A204.1 (cell line): ENCODE results near the gene AGBL4.

Experiments
- FAIRE-seq: peaks from 2 replicates; lab custom pipeline; 2012; peaks lifted over from hg19 to GRCh38; lab: Jason Lieb, UNC

Gene AGBL4

GRCh38 chr1:48718116-48718630 is 1305.6 kb downstream of the AGBL4 start:
- FAIRE-seq: no peak

- no peak for FAIRE-seq
These were observed 1306.7 kb downstream of the AGBL4 start for GRCh38 chr1:48717082-48717481.

- FAIRE-seq: no peak
These were observed 1307.8 kb downstream of the AGBL4 start for GRCh38 chr1:48715921-48716320.

- FAIRE-seq: no peak
These were observed 1312.8 kb downstream of the AGBL4 start for GRCh38 chr1:48710915-48711314.

- FAIRE-seq: no peak
These were observed 1313.4 kb downstream of the AGBL4 start for GRCh38 chr1:48710318-48710717.

GRCh38 chr1:48704736-48705135 is 1319.0 kb downstream of the AGBL4 start:
- no peak for FAIRE-seq

- FAIRE-seq: no peak
These were observed 1322.3 kb downstream of the AGBL4 start for GRCh38 chr1:48701445-48701844.

- no peak for FAIRE-seq
These were observed 1326.6 kb downstream of the AGBL4 start for GRCh38 chr1:48697066-48697707.

GRCh38 chr1:48695161-48695560 is 1328.6 kb downstream of the AGBL4 start:
- FAIRE-seq: no peak

GRCh38 chr1:48693674-48694320 is 1330.0 kb downstream of the AGBL4 start:
- FAIRE-seq: no peak

- no peak for FAIRE-seq
These were observed 1330.6 kb downstream of the AGBL4 start for GRCh38 chr1:48693180-48693579.

- FAIRE-seq: no peak
These were observed 1331.5 kb downstream of the AGBL4 start for GRCh38 chr1:48692235-48692634.

- no peak for FAIRE-seq
These were observed 1332.2 kb downstream of the AGBL4 start for GRCh38 chr1:48691429-48692001.

- no peak for FAIRE-seq
These were observed 1335.5 kb downstream of the AGBL4 start for GRCh38 chr1:48688102-48688760.

GRCh38 chr1:48687282-48688045 is 1336.3 kb downstream of the AGBL4 start:
- no peak for FAIRE-seq

- no peak for FAIRE-seq
These were observed 1337.6 kb downstream of the AGBL4 start for GRCh38 chr1:48686159-48686558.

- no peak for FAIRE-seq
These were observed 1339.4 kb downstream of the AGBL4 start for GRCh38 chr1:48684381-48684780.

GRCh38 chr1:48683839-48684238 is 1339.9 kb downstream of the AGBL4 start:
- FAIRE-seq: no peak

GRCh38 chr1:48681476-48682305 is 1342.1 kb downstream of the AGBL4 start:
- FAIRE-seq: no peak

- FAIRE-seq: no peak
These were observed 1343.2 kb downstream of the AGBL4 start for GRCh38 chr1:48680411-48681035.

- FAIRE-seq: no peak
These were observed 1343.9 kb downstream of the AGBL4 start for GRCh38 chr1:48679859-48680258.
